ENCODE data around the gene SLC9A7.

DNA sequence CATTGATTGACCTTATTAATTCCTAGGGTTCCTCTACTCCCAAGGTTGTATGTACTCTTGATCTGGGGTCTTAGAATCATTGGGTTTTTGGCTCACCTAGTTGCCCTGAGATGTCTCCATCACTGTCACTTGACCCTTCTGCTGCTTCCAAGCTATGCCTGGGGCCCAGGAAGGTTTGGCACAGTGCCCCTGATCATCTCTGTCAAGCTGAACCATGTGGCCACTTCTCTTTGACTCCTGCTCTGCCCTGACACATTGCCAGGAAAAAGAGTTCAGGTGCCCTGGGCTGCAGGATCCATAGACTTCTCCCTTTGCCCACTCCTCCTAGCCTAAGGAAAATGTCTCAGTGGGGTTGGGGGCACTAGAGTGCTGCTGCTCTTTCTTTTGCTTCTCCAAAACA lies 189.3 kb downstream of the SLC9A7 start:
- TF ChIP-seq, protein P1, sequence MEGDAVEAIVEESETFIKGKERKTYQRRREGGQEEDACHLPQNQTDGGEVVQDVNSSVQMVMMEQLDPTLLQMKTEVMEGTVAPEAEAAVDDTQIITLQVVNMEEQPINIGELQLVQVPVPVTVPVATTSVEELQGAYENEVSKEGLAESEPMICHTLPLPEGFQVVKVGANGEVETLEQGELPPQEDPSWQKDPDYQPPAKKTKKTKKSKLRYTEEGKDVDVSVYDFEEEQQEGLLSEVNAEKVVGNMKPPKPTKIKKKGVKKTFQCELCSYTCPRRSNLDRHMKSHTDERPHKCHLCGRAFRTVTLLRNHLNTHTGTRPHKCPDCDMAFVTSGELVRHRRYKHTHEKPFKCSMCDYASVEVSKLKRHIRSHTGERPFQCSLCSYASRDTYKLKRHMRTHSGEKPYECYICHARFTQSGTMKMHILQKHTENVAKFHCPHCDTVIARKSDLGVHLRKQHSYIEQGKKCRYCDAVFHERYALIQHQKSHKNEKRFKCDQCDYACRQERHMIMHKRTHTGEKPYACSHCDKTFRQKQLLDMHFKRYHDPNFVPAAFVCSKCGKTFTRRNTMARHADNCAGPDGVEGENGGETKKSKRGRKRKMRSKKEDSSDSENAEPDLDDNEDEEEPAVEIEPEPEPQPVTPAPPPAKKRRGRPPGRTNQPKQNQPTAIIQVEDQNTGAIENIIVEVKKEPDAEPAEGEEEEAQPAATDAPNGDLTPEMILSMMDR (IDR thresholded peaks at IDR 0.05; ENCODE audit: low read length): no peak
- TF ChIP-seq EZH2 (optimal IDR thresholded peaks at IDR 0.05; ENCODE audit: low read depth, low read length): no peak

All from MM.1S (cell line).